ENCODE measurements around the gene PRLR.

DNA sequence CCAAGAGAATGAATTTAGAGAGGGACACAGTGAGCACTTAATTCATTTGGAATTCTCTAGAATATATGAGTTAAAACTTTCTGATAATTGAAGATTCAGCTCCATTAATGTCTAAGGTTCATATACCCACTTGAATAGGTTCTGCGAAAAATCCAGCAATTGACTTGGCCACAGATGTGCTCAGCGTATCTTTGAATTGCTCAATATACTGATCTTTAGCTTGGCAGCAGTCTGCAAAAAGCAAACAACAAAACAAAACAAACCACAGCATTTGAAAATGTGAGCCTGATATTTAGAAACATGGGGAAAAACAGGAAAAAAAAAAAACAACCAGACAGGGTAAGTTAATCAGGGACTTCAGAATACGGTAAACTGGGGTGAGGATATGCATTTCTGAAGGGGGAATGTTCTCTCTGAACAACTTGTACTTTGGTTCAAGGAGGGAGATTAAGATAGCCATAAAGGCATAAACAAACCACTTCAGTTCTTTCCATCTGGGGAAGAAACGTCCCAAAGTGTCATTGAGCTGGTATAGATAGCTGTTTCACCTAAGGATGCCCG is 203.9 kb downstream of the PRLR start:
- no peak for TF ChIP-seq CTCF (IDR thresholded peaks at IDR 0.05 in 8 of 11, conservative IDR thresholded peaks at IDR 0.05 in 3 of 11)
- no peak for TF ChIP-seq POLR2A (IDR thresholded peaks at IDR 0.05)
- TF ChIP-seq POLR2AphosphoS5 (IDR thresholded peaks at IDR 0.05): no peak
